HEK293 (cell line): ENCODE data around the gene FGF8.

Experiments used
- CTCF ChIA-PET: fragments of 350-600 bp; formaldehyde crosslinking; extraction: SDS; loops from one replicate; lab custom pipeline; 2021; ENCODE audit warnings: antibody characterized with exemption; lab: Yijun Ruan, JAX
- POLR2A ChIA-PET: fragments of 300-600 bp; formaldehyde crosslinking; extraction: SDS; loops from one replicate; lab custom pipeline; 2020; ENCODE audit warnings: antibody characterized with exemption, inconsistent platforms; lab: Yijun Ruan, JAX
- H3K27ac ChIP-seq: fragments of 200-500 bp; sonication (Bioruptor generic); 2 replicates; pipeline ENCODE4 v1.5.1; 2014; ENCODE audit warnings: low read depth, low read length, control low read depth, inconsistent platforms; ENCODE audit errors: extremely low read depth
- H3K36me3 ChIP-seq, 2 experiments: fragments of 200-500 bp in 1 of 2; sonication (Bioruptor generic) in 1 of 2; 1 replicate in 1 of 2; 2 replicates in 1 of 2; pipeline ENCODE4 v1.5.1; 2014 to 2017; ENCODE audit warnings: inconsistent platforms in 2 of 2, low read length in 2 of 2; ENCODE audit not compliant: control insufficient read depth in 2 of 2, insufficient read depth in 1 of 2
- H3K4me1 ChIP-seq: fragments of 200-500 bp; sonication (Bioruptor generic); 2 replicates; pipeline ENCODE4 v1.5.1; 2014; ENCODE audit warnings: mild to moderate bottlenecking, low read length, inconsistent platforms; ENCODE audit not compliant: control insufficient read depth, insufficient read depth
- H3K4me3 ChIP-seq: 2 replicates; pipeline ENCODE4 v1.5.1; 2011; ENCODE audit warnings: low read depth, mild to moderate bottlenecking, control low read depth, low read length, moderate library complexity
- H3K9me3 ChIP-seq: fragments of 200-500 bp; sonication (Bioruptor generic); 2 replicates; pipeline ENCODE4 v1.5.1; 2014; ENCODE audit warnings: low read depth, low read length, inconsistent platforms; ENCODE audit not compliant: control insufficient read depth, insufficient read depth
- GLIS1 ChIP-seq: fragments of 450-650 bp; formaldehyde crosslinking; IDR thresholded peaks from 2 replicates; pipeline ENCODE4 v1.5.1; 2016; ENCODE audit warnings: missing biosample characterization, missing genetic modification characterization
- OSR2 ChIP-seq: fragments of 450-650 bp; formaldehyde crosslinking; IDR thresholded peaks from 2 replicates; pipeline ENCODE4 v1.5.1; 2016; ENCODE audit warnings: missing biosample characterization, missing genetic modification characterization
- SP3 ChIP-seq: fragments of 450-650 bp; formaldehyde crosslinking; IDR thresholded peaks from 2 replicates; pipeline ENCODE4 v1.5.1; 2016; ENCODE audit warnings: missing biosample characterization, missing genetic modification characterization
- ZBTB17 ChIP-seq: fragments of 450-650 bp; formaldehyde crosslinking; IDR thresholded peaks from 2 replicates; pipeline ENCODE4 v1.5.1; 2016; ENCODE audit warnings: missing biosample characterization, missing genetic modification characterization
- ZNF146 ChIP-seq: fragments of 450-650 bp; formaldehyde crosslinking; IDR thresholded peaks from 2 replicates; pipeline ENCODE4 v1.5.1; 2016; ENCODE audit warnings: missing biosample characterization, missing genetic modification characterization
- ZNF174 ChIP-seq: fragments of 450-650 bp; formaldehyde crosslinking; IDR thresholded peaks from 2 replicates; pipeline ENCODE4 v1.5.0; 2017; ENCODE audit warnings: missing biosample characterization, mild to moderate bottlenecking, missing genetic modification characterization
- ZNF2 ChIP-seq: fragments of 450-650 bp; formaldehyde crosslinking; IDR thresholded peaks from 2 replicates; pipeline ENCODE4 v1.5.1; 2016; ENCODE audit warnings: missing biosample characterization, missing genetic modification characterization
- ZNF239 ChIP-seq: fragments of 450-650 bp; formaldehyde crosslinking; IDR thresholded peaks from 2 replicates; pipeline ENCODE4 v1.5.1; 2016; ENCODE audit warnings: missing biosample characterization, missing genetic modification characterization
- ZNF37A ChIP-seq: fragments of 450-650 bp; IDR thresholded peaks from 2 replicates; pipeline ENCODE4 v1.5.1; 2018; ENCODE audit warnings: missing biosample characterization, missing genetic modification characterization
- ZNF416 ChIP-seq: fragments of 450-650 bp; formaldehyde crosslinking; IDR thresholded peaks from 2 replicates; pipeline ENCODE4 v1.5.1; 2016; ENCODE audit warnings: missing biosample characterization, missing genetic modification characterization
- ZNF423 ChIP-seq: fragments of 450-650 bp; formaldehyde crosslinking; IDR thresholded peaks from 2 replicates; pipeline ENCODE4 v1.5.1; 2016; ENCODE audit warnings: missing biosample characterization, missing genetic modification characterization
- ZNF654 ChIP-seq: fragments of 450-650 bp; formaldehyde crosslinking; IDR thresholded peaks from 2 replicates; pipeline ENCODE4 v1.5.1; 2016; ENCODE audit warnings: low read depth, missing biosample characterization, missing genetic modification characterization
- ZNF658 ChIP-seq: fragments of 450-650 bp; formaldehyde crosslinking; IDR thresholded peaks from 2 replicates; pipeline ENCODE4; 2016; ENCODE audit warnings: missing biosample characterization, missing genetic modification characterization
- ZNF660 ChIP-seq: fragments of 450-650 bp; IDR thresholded peaks from 2 replicates; pipeline ENCODE4 v1.5.1; 2018; ENCODE audit warnings: missing biosample characterization, mild to moderate bottlenecking, missing genetic modification characterization
- ZNF785 ChIP-seq: fragments of 450-650 bp; formaldehyde crosslinking; IDR thresholded peaks from 2 replicates; pipeline ENCODE4 v1.5.1; 2016; ENCODE audit warnings: missing biosample characterization, missing genetic modification characterization
- TF ChIP-seq, protein P1 (sequence below): fragments of 450-650 bp; formaldehyde crosslinking; IDR thresholded peaks from 2 replicates; pipeline ENCODE4 v1.5.1; 2017; ENCODE audit warnings: missing biosample characterization, missing genetic modification characterization
- TF ChIP-seq, protein P2 (sequence below): fragments of 450-650 bp; formaldehyde crosslinking; IDR thresholded peaks from 2 replicates; pipeline ENCODE4 v1.5.1; 2016; ENCODE audit warnings: missing biosample characterization, missing genetic modification characterization
- TF ChIP-seq, protein P3 (sequence below): fragments of 450-650 bp; formaldehyde crosslinking; IDR thresholded peaks from 2 replicates; pipeline ENCODE4 v1.5.1; 2016; ENCODE audit warnings: missing biosample characterization, missing genetic modification characterization, borderline replicate concordance

FGF8 gene

DNA sequence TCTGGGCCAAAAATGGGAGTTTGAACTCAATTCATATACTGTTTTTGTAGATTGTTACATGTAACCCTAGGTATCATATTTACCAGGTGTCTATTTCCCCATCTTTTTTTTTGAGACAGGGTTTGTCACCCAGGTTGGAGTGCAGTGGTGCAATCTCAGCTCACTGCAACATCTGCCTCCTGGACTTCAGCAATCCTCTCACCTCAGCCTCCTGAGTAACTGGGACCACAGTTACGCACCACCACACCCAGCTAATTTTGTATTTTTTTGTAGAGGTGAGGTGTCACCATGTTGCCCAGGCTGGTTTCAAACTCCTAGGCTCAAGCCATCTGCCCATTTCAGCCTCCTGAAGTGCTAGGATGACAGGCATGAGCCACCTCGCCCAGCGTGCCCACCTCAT is 52.7 kb downstream of the FGF8 start (continued):
- no peak for TF ChIP-seq ZBTB17 (tag by site-specific recombination)

DNA sequence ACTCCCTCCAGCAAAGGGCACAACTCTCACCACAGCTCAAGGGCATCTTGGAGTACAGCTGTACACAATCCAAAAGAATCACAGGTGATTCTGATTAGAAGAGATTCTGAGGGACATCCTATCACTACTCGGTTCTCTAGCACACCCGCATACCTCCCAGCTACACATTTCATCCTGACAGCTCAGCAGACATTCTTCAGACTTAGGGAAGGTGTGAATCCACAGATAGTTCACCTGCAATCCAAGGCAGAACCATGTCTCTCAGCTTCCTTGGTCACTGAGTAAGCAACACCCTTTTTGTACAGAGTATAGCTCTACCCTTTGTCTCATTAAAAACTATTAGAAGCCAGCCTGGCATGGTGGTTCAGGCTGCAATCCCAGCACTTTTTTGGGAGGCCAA is 54.1 kb downstream of the FGF8 start:
- no peak for TF ChIP-seq ZNF239 (tag by site-specific recombination)
- no peak for TF ChIP-seq GLIS1
- TF ChIP-seq ZNF785 (tag by site-specific recombination) = no peak
- no peak for TF ChIP-seq ZNF2 (tag by site-specific recombination)
- TF ChIP-seq ZNF423 (tag by site-specific recombination) = no peak
- TF ChIP-seq ZNF174 (tag by site-specific recombination) = no peak
- TF ChIP-seq, all 188 proteins: peak for 0
- Histone ChIP-seq H3K9me3 (no peaks in the 10 kb centered on the region), H3K4me3 (no peak overlapping the region), H3K36me3 (no peaks in the 10 kb centered on the region), H3K27ac (no peak overlapping the region), H3K4me1 (no peaks in the 10 kb centered on the region)
- ChIA-PET POLR2A (no interaction called here), CTCF (interaction anchor here (1.2 kb wide), 1 partner anchor 21 kb away, joined by 7 read pairs; no protein-coding TSS in a partner anchor)

DNA sequence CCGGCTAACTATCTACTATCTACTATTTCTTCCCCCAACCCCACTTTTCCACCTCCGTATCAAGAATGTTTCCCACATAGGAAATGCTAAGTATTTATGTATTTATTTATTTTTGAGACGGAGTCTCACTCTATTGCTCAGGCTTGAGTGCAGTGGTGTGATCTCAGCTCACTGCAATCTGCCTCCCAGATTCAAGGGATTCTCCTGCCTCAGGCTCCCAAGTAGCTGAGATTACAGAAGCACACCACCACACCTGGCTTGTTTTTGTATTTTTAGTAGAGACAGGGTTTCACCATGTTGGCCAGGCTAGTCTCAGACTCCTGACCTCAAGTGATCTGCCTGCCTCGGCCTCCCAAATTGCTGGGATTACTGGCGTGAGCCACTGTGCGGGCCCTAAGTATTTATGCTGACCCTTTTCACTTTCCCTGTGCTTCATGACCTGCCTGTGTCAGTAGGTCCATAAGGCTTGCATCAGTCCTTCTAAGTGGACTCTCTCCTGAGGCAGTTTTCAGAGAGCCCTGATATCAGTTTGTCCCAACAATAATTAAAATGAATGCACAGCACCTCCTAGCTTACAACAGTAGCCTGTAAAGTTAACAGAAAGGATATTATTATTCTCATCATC is 55.2 kb downstream of the FGF8 start:
- Histone ChIP-seq H3K36me3 (no peaks in the 10 kb centered on the region), H3K27ac (no peak overlapping the region), H3K4me3 (no peak overlapping the region), H3K9me3 (no peaks in the 10 kb centered on the region), H3K4me1 (no peaks in the 10 kb centered on the region)
- CTCF ChIA-PET = interaction anchor here (1.8 kb wide), 1 partner anchor 118 kb away, joined by 5 read pairs; no protein-coding TSS in a partner anchor
- TF ChIP-seq ZNF654 = no peak
- TF ChIP-seq ZNF37A (tag by site-specific recombination) = no peak
- TF ChIP-seq, protein P1, sequence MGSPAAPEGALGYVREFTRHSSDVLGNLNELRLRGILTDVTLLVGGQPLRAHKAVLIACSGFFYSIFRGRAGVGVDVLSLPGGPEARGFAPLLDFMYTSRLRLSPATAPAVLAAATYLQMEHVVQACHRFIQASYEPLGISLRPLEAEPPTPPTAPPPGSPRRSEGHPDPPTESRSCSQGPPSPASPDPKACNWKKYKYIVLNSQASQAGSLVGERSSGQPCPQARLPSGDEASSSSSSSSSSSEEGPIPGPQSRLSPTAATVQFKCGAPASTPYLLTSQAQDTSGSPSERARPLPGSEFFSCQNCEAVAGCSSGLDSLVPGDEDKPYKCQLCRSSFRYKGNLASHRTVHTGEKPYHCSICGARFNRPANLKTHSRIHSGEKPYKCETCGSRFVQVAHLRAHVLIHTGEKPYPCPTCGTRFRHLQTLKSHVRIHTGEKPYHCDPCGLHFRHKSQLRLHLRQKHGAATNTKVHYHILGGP = no peak
- TF ChIP-seq ZNF658 (tag by site-specific recombination) = no peak
- TF ChIP-seq ZNF146 (tag by site-specific recombination) = no peak
- TF ChIP-seq SP3 = no peak
- TF ChIP-seq OSR2 = no peak
- TF ChIP-seq, protein P2, sequence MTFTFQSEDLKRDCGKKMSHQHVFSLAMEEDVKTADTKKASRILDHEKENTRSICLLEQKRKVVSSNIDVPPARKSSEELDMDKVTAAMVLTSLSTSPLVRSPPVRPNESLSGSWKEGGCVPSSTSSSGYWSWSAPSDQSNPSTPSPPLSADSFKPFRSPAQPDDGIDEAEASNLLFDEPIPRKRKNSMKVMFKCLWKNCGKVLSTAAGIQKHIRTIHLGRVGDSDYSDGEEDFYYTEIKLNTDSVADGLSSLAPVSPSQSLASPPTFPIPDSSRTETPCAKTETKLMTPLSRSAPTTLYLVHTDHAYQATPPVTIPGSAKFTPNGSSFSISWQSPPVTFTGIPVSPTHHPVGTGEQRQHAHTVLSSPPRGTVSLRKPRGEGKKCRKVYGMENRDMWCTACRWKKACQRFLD = no peak
- TF ChIP-seq ZNF416 (tag by site-specific recombination) = no peak
- TF ChIP-seq, protein P3, sequence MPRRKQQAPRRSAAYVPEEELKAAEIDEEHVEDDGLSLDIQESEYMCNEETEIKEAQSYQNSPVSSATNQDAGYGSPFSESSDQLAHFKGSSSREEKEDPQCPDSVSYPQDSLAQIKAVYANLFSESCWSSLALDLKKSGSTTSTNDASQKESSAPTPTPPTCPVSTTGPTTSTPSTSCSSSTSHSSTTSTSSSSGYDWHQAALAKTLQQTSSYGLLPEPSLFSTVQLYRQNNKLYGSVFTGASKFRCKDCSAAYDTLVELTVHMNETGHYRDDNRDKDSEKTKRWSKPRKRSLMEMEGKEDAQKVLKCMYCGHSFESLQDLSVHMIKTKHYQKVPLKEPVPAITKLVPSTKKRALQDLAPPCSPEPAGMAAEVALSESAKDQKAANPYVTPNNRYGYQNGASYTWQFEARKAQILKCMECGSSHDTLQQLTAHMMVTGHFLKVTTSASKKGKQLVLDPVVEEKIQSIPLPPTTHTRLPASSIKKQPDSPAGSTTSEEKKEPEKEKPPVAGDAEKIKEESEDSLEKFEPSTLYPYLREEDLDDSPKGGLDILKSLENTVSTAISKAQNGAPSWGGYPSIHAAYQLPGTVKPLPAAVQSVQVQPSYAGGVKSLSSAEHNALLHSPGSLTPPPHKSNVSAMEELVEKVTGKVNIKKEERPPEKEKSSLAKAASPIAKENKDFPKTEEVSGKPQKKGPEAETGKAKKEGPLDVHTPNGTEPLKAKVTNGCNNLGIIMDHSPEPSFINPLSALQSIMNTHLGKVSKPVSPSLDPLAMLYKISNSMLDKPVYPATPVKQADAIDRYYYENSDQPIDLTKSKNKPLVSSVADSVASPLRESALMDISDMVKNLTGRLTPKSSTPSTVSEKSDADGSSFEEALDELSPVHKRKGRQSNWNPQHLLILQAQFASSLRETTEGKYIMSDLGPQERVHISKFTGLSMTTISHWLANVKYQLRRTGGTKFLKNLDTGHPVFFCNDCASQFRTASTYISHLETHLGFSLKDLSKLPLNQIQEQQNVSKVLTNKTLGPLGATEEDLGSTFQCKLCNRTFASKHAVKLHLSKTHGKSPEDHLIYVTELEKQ (tag by site-specific recombination) = no peak
- TF ChIP-seq ZNF660 (tag by site-specific recombination) = no peak
- POLR2A ChIA-PET = no interaction called here
